PC-9 (cell line): ENCODE measurements around the gene SYT7. TPM values are rescaled to one million over a fixed set of nuclear protein-coding genes. Genes with fewer than 3 reads are reported as not detected.

ENCODE experiments used
- BruUV-seq: library from RNA; stranded (reverse); fragments of 400-500 nt; replicated peaks from 2 replicates; lab custom pipeline; 2021; lab: Mats Ljungman, UMichigan
- CTCF ChIA-PET: fragments of 300-600 bp; sonication (Branson Sonifier 250); formaldehyde crosslinking; loops from one replicate; lab custom pipeline; 2022; ENCODE audit warnings: antibody characterized with exemption; lab: Charles Lee
- POLR2A ChIA-PET: fragments of 300-600 bp; sonication (Branson Sonifier 250); formaldehyde crosslinking; loops from one replicate; lab custom pipeline; 2022; ENCODE audit warnings: antibody characterized with exemption; ENCODE audit not compliant: unreplicated experiment; lab: Charles Lee
- DNase-seq, 2 experiments: peaks; one replicate each; pipeline versions ENCODE4 v3.0.0 to v3.0.0-alpha.2; 2015 to 2022; ENCODE audit warnings: mixed read lengths in 1 of 2
- H2AFZ ChIP-seq: fragments of 200-600 bp; sonication (generic); 2 replicates; pipeline ENCODE4 v1.8.1; 2017; ENCODE audit warnings: antibody characterized with exemption
- H3F3A ChIP-seq: fragments of 200-600 bp; sonication (generic); 2 replicates; pipeline ENCODE4 v1.8.1; 2017; ENCODE audit warnings: antibody characterized with exemption, mild to moderate bottlenecking, low read depth; ENCODE audit not compliant: insufficient read depth
- H3K27ac ChIP-seq: fragments of 200-600 bp; sonication (generic); 2 replicates; pipeline ENCODE4 v1.6.1; 2016; ENCODE audit warnings: mixed run types
- H3K27me3 ChIP-seq: fragments of 200-600 bp; sonication (generic); 2 replicates; pipeline ENCODE4 v1.6.1; 2016; ENCODE audit warnings: low read depth, mixed run types; ENCODE audit not compliant: insufficient read depth
- H3K36me3 ChIP-seq: fragments of 200-600 bp; sonication (generic); 2 replicates; pipeline ENCODE4 v1.6.1; 2016; ENCODE audit warnings: low read depth, mixed run types
- H3K4me1 ChIP-seq: fragments of 200-600 bp; sonication (generic); replicated peaks from 2 replicates; pipeline ENCODE4 v1.6.1; 2016; ENCODE audit warnings: mixed run types; ENCODE audit not compliant: insufficient read depth
- H3K4me2 ChIP-seq: fragments of 200-600 bp; sonication (generic); 2 replicates; pipeline ENCODE4 v1.6.1; 2017; ENCODE audit warnings: mixed run types
- H3K4me3 ChIP-seq: fragments of 200-600 bp; sonication (generic); 2 replicates; pipeline ENCODE4 v1.6.1; 2016; ENCODE audit warnings: mixed run types
- H3K79me2 ChIP-seq: fragments of 200-600 bp; sonication (generic); 2 replicates; pipeline ENCODE4 v1.6.1; 2017; ENCODE audit warnings: low read depth, mixed run types
- H3K9me2 ChIP-seq: fragments of 200-600 bp; sonication (generic); 2 replicates; pipeline ENCODE4 v1.8.1; 2017; ENCODE audit warnings: mild to moderate bottlenecking; ENCODE audit not compliant: insufficient read depth
- H3K9me3 ChIP-seq: fragments of 200-600 bp; sonication (generic); 2 replicates; pipeline ENCODE4 v1.8.1; 2016; ENCODE audit warnings: low read depth; ENCODE audit not compliant: insufficient read depth
- H4K20me1 ChIP-seq: fragments of 200-600 bp; sonication (generic); 2 replicates; pipeline ENCODE4 v1.8.1; 2017; ENCODE audit not compliant: insufficient read depth
- CTCF ChIP-seq: fragments of 200-600 bp; sonication (generic); conservative IDR thresholded peaks from 2 replicates; pipeline ENCODE4 v1.6.1; 2017; ENCODE audit warnings: mixed run types, antibody characterized with exemption, mild to moderate bottlenecking, moderate library complexity
- EZH2 ChIP-seq: fragments of 200-600 bp; sonication (generic); IDR thresholded peaks from 2 replicates; pipeline ENCODE4 v1.8.0; 2017; ENCODE audit warnings: antibody characterized with exemption, low read depth
- intact Hi-C: fragments of 100-400 bp; cut with micrococcal nuclease; formaldehyde crosslinking; loops from one replicate; pipeline ENCODE4 v1.10.0; 2022; ENCODE audit not compliant: unreplicated experiment
- total RNA-seq: library from RNA; stranded (reverse); gene quantifications from 2 replicates; pipeline ENCODE4 v1.2.3, GENCODE V29; 2021

SYT7 gene
- total RNA-seq, 1 experiment from 2014 or later = 4.0 TPM

DNA sequence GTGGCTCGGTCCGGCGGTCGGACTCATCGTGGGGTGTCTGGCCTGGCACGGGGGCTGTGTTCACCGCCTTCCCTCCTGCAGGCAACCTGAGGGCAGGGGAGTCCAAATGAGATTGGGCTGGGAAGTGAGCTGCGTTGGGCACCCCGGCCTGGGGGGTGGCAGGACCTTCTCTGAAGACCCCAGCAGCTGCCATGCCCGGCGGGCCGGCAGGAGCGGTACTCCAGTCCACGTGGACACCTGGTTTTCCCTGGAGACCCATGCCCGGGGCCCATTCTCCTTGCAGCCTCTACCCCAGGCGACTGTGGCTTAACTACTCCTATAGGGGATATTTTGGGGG lies 47.9 kb downstream of the SYT7 start:
- ChIA-PET CTCF (interaction anchor here (0.6 kb wide), 1 partner anchor 31 kb away, joined by 4 read pairs; no protein-coding TSS in a partner anchor), POLR2A (no interaction called here)
- Histone ChIP-seq H3K9me3 (no peaks in the 10 kb centered on the region), H3K79me2 (no peaks in the 10 kb centered on the region), H3K27me3 (peaks cover 22% of the 10 kb centered on the region; the same call in 1 of the 2 replicates), H3K4me3 (no peak overlapping the region), H2AFZ (no peak overlapping the region), H3K9me2 (no peaks in the 10 kb centered on the region), H3K4me1 (no peaks in the 10 kb centered on the region), H3F3A (no peaks in the 10 kb centered on the region), H3K27ac (no peak overlapping the region), H3K36me3 (no peaks in the 10 kb centered on the region), H4K20me1 (no peaks in the 10 kb centered on the region), H3K4me2 (no peak overlapping the region)
- DNase-seq = no peak
- no TSS peak for BruUV-seq
- no peak for TF ChIP-seq EZH2
- TF ChIP-seq CTCF = no peak
- intact Hi-C loops = loop anchor here (5.0 kb wide), 1 partner anchor 34 kb away; no protein-coding TSS in a partner anchor

GRCh38 chr11:61532134-61533038 lies 48.5 kb downstream of the SYT7 start:
- Histone ChIP-seq H3K4me3 (no peak overlapping the region), H3K9me3 (no peaks in the 10 kb centered on the region), H3K36me3 (no peaks in the 10 kb centered on the region), H4K20me1 (no peaks in the 10 kb centered on the region), H3K4me2 (no peak overlapping the region), H3K4me1 (no peaks in the 10 kb centered on the region), H3K9me2 (no peaks in the 10 kb centered on the region), H3K79me2 (no peaks in the 10 kb centered on the region), H3F3A (no peaks in the 10 kb centered on the region), H3K27ac (no peak overlapping the region), H3K27me3 (peaks cover 22% of the 10 kb centered on the region; the same call in 1 of the 2 replicates), H2AFZ (no peak overlapping the region)
- POLR2A ChIA-PET = no interaction called here
- CTCF ChIA-PET = interaction anchor here (0.6 to 1.0 kb wide), 4 partner anchors 10 to 553 kb away, joined by 3 to 9 read pairs (median 5); no protein-coding TSS in a partner anchor
- TF ChIP-seq CTCF (peak; percentile 94), EZH2 (no peak)
- intact Hi-C loops = loop anchor here (1.0 to 5.0 kb wide), 3 partner anchors 35 to 201 kb away; no protein-coding TSS in a partner anchor
- no TSS peak for BruUV-seq
- DNase-seq = peak in 1 of 2 experiments; percentile 69

DNA sequence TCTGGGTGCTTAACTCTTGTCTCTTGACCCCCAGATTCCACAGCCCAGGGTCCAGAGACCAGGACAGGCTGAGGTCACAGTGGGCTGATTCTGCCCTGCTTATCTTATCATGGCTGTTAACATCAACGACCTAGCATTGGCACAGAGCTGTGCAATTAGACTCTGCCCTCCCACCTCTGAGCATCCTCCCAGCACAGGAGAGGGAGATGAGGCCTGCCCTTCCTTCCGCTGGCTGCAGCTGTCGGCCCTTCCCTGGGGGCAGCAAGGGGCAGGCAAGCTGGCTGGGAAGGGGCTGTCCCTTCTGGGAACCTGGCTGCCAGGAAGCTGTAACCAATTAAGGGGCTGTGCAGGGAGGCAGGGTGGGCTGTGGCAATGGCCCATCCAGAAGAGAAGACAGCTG lies 49.8 kb downstream of the SYT7 start:
- Histone ChIP-seq H4K20me1 (no peaks in the 10 kb centered on the region), H2AFZ (no peak overlapping the region), H3K79me2 (no peaks in the 10 kb centered on the region), H3K9me3 (no peaks in the 10 kb centered on the region), H3K27me3 (peaks cover 32% of the 10 kb centered on the region), H3K9me2 (no peaks in the 10 kb centered on the region), H3K4me1 (no peaks in the 10 kb centered on the region), H3F3A (no peaks in the 10 kb centered on the region), H3K4me2 (no peak overlapping the region), H3K4me3 (no peak overlapping the region), H3K27ac (no peak overlapping the region), H3K36me3 (no peaks in the 10 kb centered on the region)
- no peak for TF ChIP-seq EZH2
- TF ChIP-seq CTCF = no peak
- no peak for DNase-seq
- CTCF ChIA-PET = interaction anchor here (0.6 to 1.0 kb wide), 2 partner anchors 11 to 81 kb away, joined by 9 read pairs; no protein-coding TSS in a partner anchor
- intact Hi-C loops = loop anchor here (5.0 kb wide), 1 partner anchor 36 kb away; no protein-coding TSS in a partner anchor
- BruUV-seq = no TSS peak
- POLR2A ChIA-PET = no interaction called here
